Calu3 (cell line): ENCODE measurements around the gene SSBP4. TPM values are rescaled to one million over a fixed set of nuclear protein-coding genes. Genes with fewer than 3 reads are reported as not detected.

Experiments
- BruUV-seq: library from RNA; stranded (reverse); fragments of 400-500 nt; replicated peaks from 2 replicates; lab custom pipeline; 2021; lab: Mats Ljungman, UMichigan
- CTCF ChIA-PET: fragments of 300-600 bp; sonication (Branson Sonifier 250); formaldehyde crosslinking; loops from one replicate; lab custom pipeline; 2022; ENCODE audit warnings: antibody characterized with exemption; lab: Charles Lee
- DNase-seq: peaks from one replicate; pipeline ENCODE4 v3.0.0; 2022
- H3K27ac Mint-ChIP-seq: one replicate; pipeline ENCODE4 v1.8.0; 2022; ENCODE audit warnings: mixed read lengths; ENCODE audit not compliant: unreplicated experiment
- H3K27me3 Mint-ChIP-seq: one replicate; pipeline ENCODE4 v1.8.0; 2022; ENCODE audit warnings: mixed read lengths; ENCODE audit not compliant: unreplicated experiment
- H3K36me3 Mint-ChIP-seq: one replicate; pipeline ENCODE4 v1.8.0; 2022; ENCODE audit warnings: mild to moderate bottlenecking, moderate library complexity, mixed read lengths; ENCODE audit not compliant: insufficient read depth, unreplicated experiment
- H3K4me1 Mint-ChIP-seq: one replicate; pipeline ENCODE4 v1.8.0; 2022; ENCODE audit warnings: mild to moderate bottlenecking, low read depth, mixed read lengths; ENCODE audit not compliant: unreplicated experiment
- H3K4me3 Mint-ChIP-seq: one replicate; pipeline ENCODE4 v1.8.0; 2022; ENCODE audit warnings: mild to moderate bottlenecking, low read depth, moderate library complexity, mixed read lengths; ENCODE audit not compliant: unreplicated experiment
- H3K9me3 Mint-ChIP-seq: one replicate; pipeline ENCODE4 v1.8.0; 2022; ENCODE audit warnings: low read depth, mixed read lengths; ENCODE audit not compliant: unreplicated experiment
- CTCF ChIP-seq: fragments of 200-600 bp; IDR thresholded peaks from one replicate; pipeline ENCODE4 v1.8.0; 2022; ENCODE audit warnings: antibody characterized with exemption; ENCODE audit not compliant: unreplicated experiment
- intact Hi-C: fragments of 100-400 bp; cut with micrococcal nuclease; formaldehyde crosslinking; loops from one replicate; pipeline ENCODE4 v1.10.0; 2022; ENCODE audit not compliant: unreplicated experiment
- total RNA-seq: library from RNA; stranded (reverse); gene quantifications from 2 replicates; pipeline ENCODE4 v1.2.3, GENCODE V29; 2022

The SSBP4 gene
- total RNA-seq, 1 experiment from 2014 or later, result 51.5 TPM

- H3K36me3 Mint-ChIP-seq, result peaks cover 27% of the 10 kb centered on the region
- no TSS peak for BruUV-seq
- TF ChIP-seq CTCF, result no peak
- CTCF ChIA-PET, result no interaction called here
- intact Hi-C loops, result no loop called here
- H3K27ac Mint-ChIP-seq, result no peak overlapping the region
- DNase-seq, result no peak
- H3K9me3 Mint-ChIP-seq, result peaks cover 2% of the 10 kb centered on the region
- H3K27me3 Mint-ChIP-seq, result no peaks in the 10 kb centered on the region
- H3K4me3 Mint-ChIP-seq, result no peak overlapping the region
- H3K4me1 Mint-ChIP-seq, result peaks cover 9% of the 10 kb centered on the region
Observed at GRCh38 chr19:18446145-18446810, 27.1 kb downstream of the SSBP4 start.

GRCh38 chr19:18446811-18447359 lies 27.7 kb downstream of the SSBP4 start:
- CTCF ChIA-PET, result no interaction called here
- intact Hi-C loops, result no loop called here

DNA sequence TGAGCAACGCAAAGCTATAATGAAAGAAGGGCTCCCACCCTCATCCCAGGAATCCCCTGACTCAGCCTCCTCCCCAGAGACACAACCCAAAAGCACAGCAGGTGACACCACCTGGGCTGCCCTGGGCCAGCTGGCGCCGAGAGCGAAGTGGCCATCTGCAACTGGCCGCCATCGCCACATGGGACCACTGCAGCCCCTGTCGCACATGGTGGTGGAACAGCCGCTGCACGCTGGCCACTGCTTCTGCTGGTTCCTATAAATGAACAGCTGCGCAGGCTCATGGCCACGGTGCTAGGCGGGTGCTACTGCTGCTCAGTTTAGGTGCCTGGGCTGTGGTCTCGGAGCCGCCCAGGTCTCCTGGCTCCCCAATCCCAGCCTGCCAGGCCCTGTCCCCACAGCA lies 30.4 kb downstream of the SSBP4 start:
- CTCF ChIA-PET, result no interaction called here
- Mint-ChIP-seq H3K4me1 (no peaks in the 10 kb centered on the region), H3K9me3 (no peaks in the 10 kb centered on the region), H3K4me3 (no peak overlapping the region), H3K36me3 (peaks cover 24% of the 10 kb centered on the region), H3K27ac (no peak overlapping the region), H3K27me3 (no peaks in the 10 kb centered on the region)
- TF ChIP-seq CTCF, result no peak
- intact Hi-C loops, result no loop called here
- BruUV-seq, result no TSS peak
- DNase-seq, result no peak

More at GRCh38 chr19:18446811-18447359, 27.7 kb downstream of the SSBP4 start:
- no peak overlapping the region for H3K27ac Mint-ChIP-seq
- no TSS peak for BruUV-seq
- no peak overlapping the region for H3K4me3 Mint-ChIP-seq
- DNase-seq, result no peak
- H3K9me3 Mint-ChIP-seq, result peaks cover 2% of the 10 kb centered on the region
- TF ChIP-seq CTCF, result no peak
- H3K36me3 Mint-ChIP-seq, result peaks cover 27% of the 10 kb centered on the region
- H3K4me1 Mint-ChIP-seq, result peaks cover 9% of the 10 kb centered on the region
- H3K27me3 Mint-ChIP-seq, result no peaks in the 10 kb centered on the region

GRCh38 chr19:18450021-18450930 lies 31.1 kb downstream of the SSBP4 start:
- BruUV-seq, result no TSS peak
- no peak overlapping the region for H3K27ac Mint-ChIP-seq
- no peaks in the 10 kb centered on the region for H3K27me3 Mint-ChIP-seq
- intact Hi-C loops, result no loop called here
- peaks cover 24% of the 10 kb centered on the region for H3K36me3 Mint-ChIP-seq
- H3K9me3 Mint-ChIP-seq, result no peaks in the 10 kb centered on the region
- TF ChIP-seq CTCF, result no peak
- no peak overlapping the region for H3K4me3 Mint-ChIP-seq
- H3K4me1 Mint-ChIP-seq, result no peaks in the 10 kb centered on the region
- CTCF ChIA-PET, result interaction anchor here (1.5 to 2.1 kb wide), 2 partner anchors 12 to 397 kb away, joined by 4 to 11 read pairs; no protein-coding TSS in a partner anchor
- DNase-seq, result no peak
